HL-60 (cell line): ENCODE measurements around the gene TEAD4.

ENCODE experiments used
- GABPA ChIP-seq: IDR thresholded peaks from 2 replicates; pipeline ENCODE4 v1.6.1; 2012; ENCODE audit warnings: low read depth
- POLR2AphosphoS5 ChIP-seq: IDR thresholded peaks from 2 replicates; pipeline ENCODE4 v1.6.1; 2012; ENCODE audit warnings: low read depth
- TF ChIP-seq, protein P1 (sequence below): IDR thresholded peaks from one replicate; pipeline ENCODE4 v1.5.1; 2011; ENCODE audit warnings: low read length, control low read depth, inconsistent platforms; ENCODE audit not compliant: insufficient read depth
- TF ChIP-seq, protein P2 (sequence below): IDR thresholded peaks from 2 replicates; pipeline ENCODE4 v1.6.1; 2012; ENCODE audit warnings: low read depth; ENCODE audit not compliant: insufficient replicate concordance

DNA sequence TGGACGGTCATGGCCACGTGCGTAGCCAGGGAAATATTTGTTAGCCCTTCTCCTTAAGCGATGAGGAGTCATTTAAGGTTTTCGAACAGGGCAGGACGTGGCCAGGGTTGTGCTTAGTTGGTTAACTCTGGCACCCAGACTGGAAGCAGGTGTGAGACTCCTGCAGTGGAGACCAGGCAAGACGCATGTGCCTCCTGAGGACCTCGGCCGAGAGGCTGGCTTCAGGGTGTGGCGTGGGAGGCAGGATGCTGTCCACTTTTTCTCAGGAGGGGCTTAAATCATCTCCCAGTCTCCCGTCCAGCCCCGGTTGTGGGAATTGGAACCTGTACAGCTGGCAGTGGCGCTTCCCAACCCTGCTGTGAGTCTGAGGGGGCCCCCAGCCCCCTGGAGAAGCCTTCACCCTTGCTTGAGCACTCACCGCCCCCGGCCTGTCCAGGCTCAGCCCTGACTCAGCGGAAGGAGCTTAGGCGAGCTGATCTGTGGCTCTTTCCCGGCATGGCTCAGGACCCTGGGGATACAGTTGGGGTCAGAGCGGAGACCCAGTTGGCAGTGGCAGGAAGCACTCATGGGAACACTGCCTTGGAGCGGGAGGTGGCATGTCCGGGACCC, 71.7 kb downstream of the TEAD4 start:
- TF ChIP-seq, protein P1, sequence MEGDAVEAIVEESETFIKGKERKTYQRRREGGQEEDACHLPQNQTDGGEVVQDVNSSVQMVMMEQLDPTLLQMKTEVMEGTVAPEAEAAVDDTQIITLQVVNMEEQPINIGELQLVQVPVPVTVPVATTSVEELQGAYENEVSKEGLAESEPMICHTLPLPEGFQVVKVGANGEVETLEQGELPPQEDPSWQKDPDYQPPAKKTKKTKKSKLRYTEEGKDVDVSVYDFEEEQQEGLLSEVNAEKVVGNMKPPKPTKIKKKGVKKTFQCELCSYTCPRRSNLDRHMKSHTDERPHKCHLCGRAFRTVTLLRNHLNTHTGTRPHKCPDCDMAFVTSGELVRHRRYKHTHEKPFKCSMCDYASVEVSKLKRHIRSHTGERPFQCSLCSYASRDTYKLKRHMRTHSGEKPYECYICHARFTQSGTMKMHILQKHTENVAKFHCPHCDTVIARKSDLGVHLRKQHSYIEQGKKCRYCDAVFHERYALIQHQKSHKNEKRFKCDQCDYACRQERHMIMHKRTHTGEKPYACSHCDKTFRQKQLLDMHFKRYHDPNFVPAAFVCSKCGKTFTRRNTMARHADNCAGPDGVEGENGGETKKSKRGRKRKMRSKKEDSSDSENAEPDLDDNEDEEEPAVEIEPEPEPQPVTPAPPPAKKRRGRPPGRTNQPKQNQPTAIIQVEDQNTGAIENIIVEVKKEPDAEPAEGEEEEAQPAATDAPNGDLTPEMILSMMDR = no peak
- TF ChIP-seq POLR2AphosphoS5 (no peak), GABPA (no peak)
- TF ChIP-seq, protein P2, sequence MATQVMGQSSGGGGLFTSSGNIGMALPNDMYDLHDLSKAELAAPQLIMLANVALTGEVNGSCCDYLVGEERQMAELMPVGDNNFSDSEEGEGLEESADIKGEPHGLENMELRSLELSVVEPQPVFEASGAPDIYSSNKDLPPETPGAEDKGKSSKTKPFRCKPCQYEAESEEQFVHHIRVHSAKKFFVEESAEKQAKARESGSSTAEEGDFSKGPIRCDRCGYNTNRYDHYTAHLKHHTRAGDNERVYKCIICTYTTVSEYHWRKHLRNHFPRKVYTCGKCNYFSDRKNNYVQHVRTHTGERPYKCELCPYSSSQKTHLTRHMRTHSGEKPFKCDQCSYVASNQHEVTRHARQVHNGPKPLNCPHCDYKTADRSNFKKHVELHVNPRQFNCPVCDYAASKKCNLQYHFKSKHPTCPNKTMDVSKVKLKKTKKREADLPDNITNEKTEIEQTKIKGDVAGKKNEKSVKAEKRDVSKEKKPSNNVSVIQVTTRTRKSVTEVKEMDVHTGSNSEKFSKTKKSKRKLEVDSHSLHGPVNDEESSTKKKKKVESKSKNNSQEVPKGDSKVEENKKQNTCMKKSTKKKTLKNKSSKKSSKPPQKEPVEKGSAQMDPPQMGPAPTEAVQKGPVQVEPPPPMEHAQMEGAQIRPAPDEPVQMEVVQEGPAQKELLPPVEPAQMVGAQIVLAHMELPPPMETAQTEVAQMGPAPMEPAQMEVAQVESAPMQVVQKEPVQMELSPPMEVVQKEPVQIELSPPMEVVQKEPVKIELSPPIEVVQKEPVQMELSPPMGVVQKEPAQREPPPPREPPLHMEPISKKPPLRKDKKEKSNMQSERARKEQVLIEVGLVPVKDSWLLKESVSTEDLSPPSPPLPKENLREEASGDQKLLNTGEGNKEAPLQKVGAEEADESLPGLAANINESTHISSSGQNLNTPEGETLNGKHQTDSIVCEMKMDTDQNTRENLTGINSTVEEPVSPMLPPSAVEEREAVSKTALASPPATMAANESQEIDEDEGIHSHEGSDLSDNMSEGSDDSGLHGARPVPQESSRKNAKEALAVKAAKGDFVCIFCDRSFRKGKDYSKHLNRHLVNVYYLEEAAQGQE = no peak
